Hematopoietic multipotent progenitor cell treated with erythropoietin and hydrocortisone succinate and interleukin-3 and kit ligand, for 6 days (in vitro differentiated cells): ENCODE data around the gene B2M.
"Not testable (repeated sequence)": the region's sequence is repeated elsewhere in the genome, so short reads cannot be mapped to it uniquely, and the experiment has no call there.

Source experiments
- DNase-seq: peaks from one replicate; pipeline ENCODE4 v3.0.0-alpha.2; 2015

The B2M gene

DNA sequence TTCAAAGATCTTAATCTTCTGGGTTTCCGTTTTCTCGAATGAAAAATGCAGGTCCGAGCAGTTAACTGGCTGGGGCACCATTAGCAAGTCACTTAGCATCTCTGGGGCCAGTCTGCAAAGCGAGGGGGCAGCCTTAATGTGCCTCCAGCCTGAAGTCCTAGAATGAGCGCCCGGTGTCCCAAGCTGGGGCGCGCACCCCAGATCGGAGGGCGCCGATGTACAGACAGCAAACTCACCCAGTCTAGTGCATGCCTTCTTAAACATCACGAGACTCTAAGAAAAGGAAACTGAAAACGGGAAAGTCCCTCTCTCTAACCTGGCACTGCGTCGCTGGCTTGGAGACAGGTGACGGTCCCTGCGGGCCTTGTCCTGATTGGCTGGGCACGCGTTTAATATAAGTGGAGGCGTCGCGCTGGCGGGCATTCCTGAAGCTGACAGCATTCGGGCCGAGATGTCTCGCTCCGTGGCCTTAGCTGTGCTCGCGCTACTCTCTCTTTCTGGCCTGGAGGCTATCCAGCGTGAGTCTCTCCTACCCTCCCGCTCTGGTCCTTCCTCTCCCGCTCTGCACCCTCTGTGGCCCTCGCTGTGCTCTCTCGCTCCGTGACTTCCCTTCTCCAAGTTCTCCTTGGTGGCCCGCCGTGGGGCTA is at the start of gene B2M, which contains the start of gene PATL2:
B2M (plus strand) TSS at position 422 of the 647 bp plus-strand sequence; CDS start at position 452, 30 bp downstream.
PATL2 (minus strand) TSS at position 228 of the 647 bp plus-strand sequence. CDS start 34,833 bp downstream, outside the sequence.
- peak; percentile 99 for DNase-seq

DNA sequence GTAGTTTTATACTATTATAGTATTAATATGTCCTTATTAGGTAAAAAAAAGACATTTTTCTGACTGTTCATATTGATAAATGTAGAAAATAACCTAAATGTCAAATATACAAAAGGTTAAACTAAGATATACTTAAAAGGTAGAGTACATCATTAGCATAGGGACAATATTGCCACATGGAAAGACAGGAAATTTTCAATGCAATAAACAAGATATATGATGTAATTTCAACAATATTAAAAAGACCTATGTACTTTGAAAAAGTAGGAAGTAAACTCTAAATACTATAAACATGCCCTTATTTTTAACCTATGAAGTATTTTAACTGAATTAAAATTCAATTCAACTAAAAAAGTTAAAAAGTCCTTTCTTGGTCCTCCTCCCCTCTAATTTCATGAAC is 49.7 kb upstream of the B2M start:
- DNase-seq: no peak

DNA sequence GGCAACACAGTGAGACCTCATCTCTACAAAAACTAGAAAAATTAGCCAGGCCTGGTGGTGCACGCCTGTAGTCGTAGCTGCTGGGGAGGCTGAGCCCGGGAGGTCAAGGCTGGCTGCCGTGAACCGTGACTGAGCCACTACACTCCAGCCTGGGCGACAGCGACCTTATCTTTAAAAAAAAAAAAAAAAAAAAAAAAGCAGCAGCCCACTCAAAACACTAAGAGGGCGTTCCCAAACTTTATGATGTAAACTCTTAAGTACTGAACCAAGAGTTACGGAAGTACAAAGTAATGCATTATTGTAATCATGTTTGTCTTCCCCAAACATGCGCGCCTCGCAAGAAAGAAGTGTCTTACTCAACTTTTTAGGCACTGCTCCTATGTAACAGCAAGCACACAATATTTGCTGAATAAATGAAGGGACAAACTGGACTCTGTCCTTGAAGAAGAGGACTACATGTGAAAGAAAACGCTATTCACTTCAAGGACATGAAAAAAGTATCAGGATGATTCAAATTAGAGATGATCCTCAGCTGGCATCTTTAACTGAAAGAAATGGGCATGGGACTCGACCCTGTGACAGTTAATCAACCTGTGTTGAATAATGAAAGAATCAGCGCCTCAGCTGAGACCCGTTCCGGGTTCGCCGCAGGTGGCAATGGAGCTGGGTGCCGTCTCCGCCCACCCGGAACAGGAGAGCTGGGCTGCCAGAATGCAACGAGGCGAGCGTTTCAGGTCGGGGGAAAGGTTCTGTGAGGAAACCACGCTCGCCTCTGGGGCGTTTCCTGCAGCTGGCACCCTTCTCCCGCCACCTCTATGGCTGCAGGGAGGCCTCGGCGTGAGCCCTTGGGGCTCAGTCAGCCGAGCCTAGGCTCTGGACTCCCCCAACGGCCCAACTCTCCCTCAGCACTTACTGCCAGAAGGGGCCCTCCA is 48.6 kb upstream of the B2M start:
- peak; percentile 86 for DNase-seq

DNA sequence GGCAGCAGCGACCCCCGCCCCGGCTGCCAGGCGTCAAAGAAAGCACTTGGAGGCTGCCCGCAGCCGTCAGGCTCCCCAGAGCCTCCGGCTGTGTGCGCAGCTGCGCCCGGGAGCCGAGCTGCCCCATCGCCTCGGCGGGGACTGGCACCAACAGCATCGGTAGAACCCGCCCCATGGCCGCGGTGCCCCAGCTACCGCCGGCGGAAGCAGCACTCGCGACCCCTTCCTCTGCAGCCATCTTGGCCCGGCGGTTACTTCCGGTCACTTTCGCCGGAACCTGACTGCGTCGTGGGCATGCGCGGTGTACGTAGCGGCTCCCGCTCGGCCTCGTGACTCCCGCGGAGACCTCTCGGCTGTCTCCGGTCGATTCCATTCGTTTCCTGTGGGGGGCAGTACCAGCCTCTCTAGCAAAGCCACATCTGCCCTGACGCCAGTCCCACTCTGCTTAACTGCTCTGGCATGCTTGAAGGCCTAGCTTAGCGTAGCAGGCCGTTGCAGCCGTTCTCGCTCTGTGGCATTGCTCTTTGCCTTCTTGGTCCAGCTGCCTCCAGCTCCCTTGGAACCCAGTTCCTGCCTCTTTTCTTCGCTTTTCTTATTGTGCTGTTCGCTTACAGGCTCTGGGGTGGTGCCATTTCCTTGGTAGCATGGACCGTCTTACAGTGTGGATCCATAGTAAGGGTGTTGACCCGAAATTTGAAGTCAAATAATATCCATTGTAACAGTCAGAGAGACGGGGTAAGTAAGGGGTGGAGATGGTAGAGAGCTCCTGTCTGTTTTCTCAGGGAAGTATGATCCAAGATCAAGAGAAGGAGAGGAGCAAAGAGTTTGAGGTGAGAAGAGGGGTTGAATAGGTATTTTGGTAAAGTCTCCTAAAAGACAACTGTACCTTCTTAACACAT is 47.7 kb upstream of the B2M start, which contains the start of gene SPG11:
SPG11 (minus strand) TSS at position 253 of the 899 bp plus-strand sequence; CDS start at position 238, 15 bp downstream.
- peak; percentile 99 for DNase-seq

- no peak for DNase-seq
Measured at GRCh38 chr15:44666210-44667038, 44.9 kb upstream of the B2M start.

DNA sequence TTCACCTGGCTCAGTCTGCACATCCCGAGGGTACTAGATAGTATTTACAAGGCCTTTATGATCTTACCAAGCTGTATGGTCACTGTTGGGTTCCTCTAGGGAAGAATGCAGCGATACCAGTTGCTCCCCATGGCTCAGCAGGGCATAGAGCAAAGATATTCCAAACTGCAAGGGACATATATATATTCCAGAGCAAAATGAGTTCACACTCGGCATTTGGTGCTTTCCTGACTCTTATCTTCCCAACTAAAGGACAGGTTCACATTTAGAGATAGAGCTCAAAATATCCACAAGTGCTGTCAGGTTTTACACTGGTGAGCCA is 44.3 kb upstream of the B2M start:
- no peak for DNase-seq

DNA sequence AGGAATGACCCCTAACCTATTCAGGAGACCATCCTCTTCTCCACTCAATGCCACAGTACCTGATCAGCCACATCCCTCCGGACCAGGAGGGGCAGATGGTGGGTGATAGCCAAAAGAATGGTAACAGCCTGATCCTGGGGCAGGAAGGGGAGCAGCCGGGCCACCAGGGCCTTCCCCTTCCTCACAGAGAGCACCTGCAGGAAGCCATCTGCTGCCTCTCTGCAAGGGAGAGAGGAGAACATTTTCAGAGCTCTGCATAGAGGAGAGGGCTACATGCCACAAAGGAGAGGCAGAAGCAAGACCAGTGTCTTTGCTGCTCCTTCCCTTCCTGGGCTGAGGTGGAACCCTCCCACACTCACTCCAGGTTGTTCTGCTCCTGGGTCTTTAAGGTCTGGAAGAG is 42.4 kb upstream of the B2M start:
- DNase-seq: no peak

DNA sequence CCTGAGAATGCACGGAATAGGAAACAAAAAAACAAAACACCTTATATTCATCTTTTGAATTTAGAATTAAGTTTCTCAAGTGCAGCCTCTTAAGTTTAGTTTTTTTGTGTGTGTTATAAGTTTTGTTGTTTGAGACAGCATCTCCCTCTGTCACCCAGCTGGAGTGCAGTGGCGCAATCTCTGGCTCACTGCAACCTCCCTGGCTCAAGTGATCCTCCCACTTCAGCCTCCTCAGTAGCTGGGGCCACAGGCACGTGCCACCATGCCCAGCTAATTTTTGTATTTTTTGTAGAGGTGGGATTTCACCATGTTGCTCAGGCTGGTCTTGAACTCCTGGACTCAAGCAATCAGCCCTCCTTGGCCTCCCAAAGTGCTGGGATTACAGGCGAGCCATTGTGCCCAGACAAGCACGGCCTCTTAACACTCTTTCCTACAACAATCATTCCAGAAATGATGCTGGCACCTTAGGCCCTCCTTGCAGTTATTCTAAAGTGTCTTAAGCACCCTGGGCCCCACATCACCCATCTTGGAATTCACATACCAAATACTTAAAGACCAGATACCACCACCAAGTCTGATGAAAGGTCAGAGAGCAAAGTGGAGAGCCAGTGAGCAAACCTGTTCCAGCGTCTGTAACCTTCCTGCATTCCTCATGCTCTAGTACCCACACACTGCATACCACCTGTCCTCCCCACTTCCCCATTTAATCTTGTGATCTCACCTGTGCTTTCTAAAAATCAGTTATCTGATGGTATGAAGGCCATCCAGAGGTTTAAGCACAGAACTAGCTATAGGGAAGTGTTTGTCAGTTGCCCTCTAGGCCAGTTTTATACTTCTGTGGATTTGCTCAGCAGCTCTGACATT is 41.0 kb upstream of the B2M start:
- DNase-seq: no peak

- DNase-seq: no peak
Measured at GRCh38 chr15:44673639-44674038, 37.7 kb upstream of the B2M start.

DNA sequence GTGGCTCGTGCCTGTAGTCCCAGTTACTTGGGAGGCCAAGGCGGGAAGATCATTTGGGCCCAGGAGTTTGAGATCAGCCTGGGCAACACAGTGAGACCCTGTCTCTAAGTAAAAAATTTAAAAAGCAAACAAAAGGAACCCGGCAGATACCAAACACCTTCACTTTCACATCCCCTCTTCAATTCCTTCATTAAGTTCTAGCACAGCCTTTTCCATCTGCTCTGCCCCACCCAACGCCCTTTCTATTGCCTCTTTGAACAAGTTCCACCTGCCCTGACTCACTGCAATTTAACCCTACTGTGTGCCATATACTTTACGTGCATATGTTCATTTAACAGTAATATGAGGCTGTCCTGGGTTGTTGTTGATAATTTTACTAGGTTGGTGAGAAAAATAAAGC is 35.4 kb upstream of the B2M start:
- no peak for DNase-seq

DNA sequence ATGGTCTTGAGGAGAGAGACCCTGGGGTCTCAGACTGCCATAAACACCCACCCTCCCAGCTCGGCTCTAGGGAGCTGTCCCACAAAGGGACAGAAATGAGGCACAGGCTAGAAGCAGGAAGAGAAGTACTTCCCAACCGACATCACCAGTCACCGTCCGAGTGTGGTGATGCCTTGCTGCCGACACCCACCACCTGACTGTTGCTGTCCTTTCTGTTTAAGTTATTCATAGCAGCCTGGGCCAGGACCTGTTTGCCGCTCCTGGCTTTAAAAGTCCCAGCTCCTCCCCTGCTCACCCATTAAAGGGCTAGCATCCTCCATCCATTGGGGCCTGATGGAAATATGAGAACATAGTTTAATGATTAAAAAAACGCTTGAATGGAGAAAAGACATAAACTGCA is 34.6 kb upstream of the B2M start:
- no peak for DNase-seq

DNA sequence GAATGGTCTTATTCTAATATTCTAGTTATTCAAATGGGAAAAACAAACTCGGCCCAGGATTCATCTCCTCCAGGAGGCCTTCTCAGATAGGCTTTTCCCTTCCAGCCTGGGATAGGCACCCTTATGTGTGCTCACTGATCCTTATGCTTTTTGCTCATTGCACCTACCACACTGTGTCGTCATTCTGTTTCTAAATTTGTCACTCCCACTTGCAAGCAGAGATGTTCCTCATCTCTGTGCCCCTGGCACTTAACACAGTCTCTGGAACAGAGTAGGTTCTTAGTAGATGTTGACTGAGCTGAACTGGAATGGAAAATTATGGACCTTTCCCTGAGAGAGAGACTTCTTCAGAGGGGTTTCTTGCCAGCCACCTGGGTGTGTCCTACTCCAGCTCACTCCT is 29.1 kb upstream of the B2M start:
- DNase-seq: no peak

GRCh38 chr15:44682809-44683682 is 28.3 kb upstream of the B2M start:
- peak; percentile 77 for DNase-seq

- DNase-seq: not testable (repeated sequence)
Measured at GRCh38 chr15:44689318-44689717, 22.0 kb upstream of the B2M start.

DNA sequence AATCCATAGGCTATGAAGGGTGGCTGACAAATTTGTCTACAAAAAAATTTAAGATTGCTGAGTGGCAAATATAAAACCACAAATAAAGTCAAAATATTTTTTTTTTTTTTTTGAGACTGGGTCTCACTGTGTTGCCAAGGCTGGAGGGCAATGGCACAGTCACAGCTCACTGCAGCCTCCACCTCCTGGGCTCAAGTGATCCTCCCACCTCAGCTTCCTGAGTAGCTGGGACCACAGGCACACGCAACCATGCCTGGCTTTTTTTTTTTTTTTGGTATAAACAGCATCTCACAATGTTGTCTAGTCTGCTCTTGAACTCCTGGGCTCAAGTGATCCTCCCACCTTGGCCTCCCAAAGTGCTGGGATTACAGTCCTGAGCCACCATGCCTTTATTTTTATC is 21.1 kb upstream of the B2M start:
- DNase-seq: not testable (repeated sequence)

DNA sequence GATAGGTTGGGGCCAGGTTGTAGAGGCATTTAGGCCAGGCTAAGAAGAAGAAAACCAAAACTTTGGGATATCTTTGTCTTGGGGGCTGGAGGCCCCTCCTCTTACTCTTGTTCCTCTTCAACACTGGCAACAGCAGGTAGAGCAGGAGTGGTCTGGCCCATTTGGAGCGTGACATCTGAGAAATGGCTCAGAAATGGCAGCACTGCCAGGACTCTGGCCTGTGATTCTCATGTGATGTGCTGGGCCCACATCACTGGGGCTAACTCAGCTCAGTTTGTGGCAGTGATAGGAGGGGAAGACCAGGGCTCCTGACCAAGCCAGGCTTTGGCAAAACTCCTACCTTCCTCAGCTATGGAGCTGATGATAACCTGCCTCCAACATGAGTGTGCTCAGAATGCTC is 18.7 kb upstream of the B2M start:
- DNase-seq: no peak

DNA sequence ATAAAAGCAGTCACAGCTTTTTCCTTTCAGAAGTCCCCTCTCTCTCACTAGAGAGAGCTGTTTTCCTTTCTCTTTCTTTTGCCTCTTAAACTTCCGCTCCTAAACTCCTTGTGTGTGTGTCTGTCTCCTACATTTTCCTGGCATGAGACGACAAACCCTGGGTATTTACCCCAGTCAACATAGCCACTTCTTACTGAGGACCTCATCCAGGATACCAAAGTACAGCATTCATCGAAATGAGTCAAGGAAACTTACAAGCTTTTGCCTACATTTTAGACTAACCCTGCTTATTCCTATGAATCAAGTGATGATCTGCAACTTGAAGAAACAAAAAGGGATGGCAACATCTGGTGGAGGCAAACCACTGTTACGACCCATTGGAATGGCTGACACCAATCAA is 16.9 kb upstream of the B2M start:
- no peak for DNase-seq

DNA sequence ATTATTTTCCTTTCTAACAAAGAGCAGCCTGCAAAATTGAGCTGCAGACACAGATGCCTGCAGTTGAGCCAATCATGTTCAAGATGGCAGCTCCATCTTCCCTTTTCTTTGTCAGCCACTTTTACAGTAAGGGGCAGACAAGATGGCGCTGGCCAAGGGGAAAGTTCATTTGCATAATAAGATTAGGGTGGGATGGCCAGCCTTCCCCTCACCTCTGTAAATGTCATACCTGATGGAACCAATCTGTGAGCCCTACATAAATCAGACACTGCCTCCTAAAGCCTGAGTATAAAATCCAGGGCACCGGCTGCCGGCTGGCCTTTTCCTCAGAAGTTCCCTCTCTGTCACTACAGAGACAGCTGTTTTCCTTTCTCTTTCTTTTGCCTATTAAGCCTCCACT is 16.0 kb upstream of the B2M start:
- DNase-seq: no peak

GRCh38 chr15:44697014-44697413 is 14.3 kb upstream of the B2M start:
- no peak for DNase-seq

DNA sequence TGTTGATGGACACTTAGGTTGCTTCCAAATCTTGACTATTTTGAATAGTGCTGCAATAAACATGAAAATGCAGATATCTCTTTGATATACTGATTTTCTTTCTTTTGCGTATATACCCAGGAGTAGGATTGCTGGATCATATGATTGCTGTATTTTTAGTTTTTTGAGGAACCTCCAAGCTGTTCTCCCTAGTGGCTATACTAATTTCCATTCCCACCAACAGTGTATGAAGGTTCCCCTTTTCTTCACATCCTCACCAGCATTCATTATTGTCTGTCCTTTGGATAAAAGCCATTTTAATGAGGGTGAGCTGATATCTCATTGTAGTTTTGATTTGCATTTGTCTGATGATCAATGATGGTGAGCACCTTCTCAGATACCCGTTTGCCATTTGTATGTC is 12.7 kb upstream of the B2M start:
- DNase-seq: no peak
